Measurements from ENCODE around the gene ANKRD11.
A peak's percentile ranks its signal among the peaks of the same experiment; 100 is the strongest.
"Not testable (repeated sequence)": the region's sequence is repeated elsewhere in the genome, so short reads cannot be mapped to it uniquely, and the experiment has no call there.

Gene ANKRD11

GRCh38 chr16:89428605-89429004 lies 61.8 kb downstream of the ANKRD11 start:
- not testable (repeated sequence) for DNase-seq

- DNase-seq, result no peak
These were observed 63.4 kb downstream of the ANKRD11 start for GRCh38 chr16:89426736-89427530.

- DNase-seq, result no peak
These were observed 64.8 kb downstream of the ANKRD11 start for GRCh38 chr16:89425523-89425922.

GRCh38 chr16:89423681-89424260 lies 66.6 kb downstream of the ANKRD11 start:
- no peak for DNase-seq

GRCh38 chr16:89422905-89423630 lies 67.3 kb downstream of the ANKRD11 start:
- DNase-seq, result no peak

GRCh38 chr16:89422527-89422904 lies 67.8 kb downstream of the ANKRD11 start:
- no peak for DNase-seq

- DNase-seq, result not testable (repeated sequence)
These were observed 69.1 kb downstream of the ANKRD11 start for GRCh38 chr16:89421300-89421699.

- DNase-seq, result peak in 5 of 14 donors; percentile 18 to 47 (median 26)
These were observed 70.2 kb downstream of the ANKRD11 start for GRCh38 chr16:89420204-89420603.

- no peak for DNase-seq
These were observed 72.0 kb downstream of the ANKRD11 start for GRCh38 chr16:89418352-89418751.

GRCh38 chr16:89417352-89417751 lies 73.0 kb downstream of the ANKRD11 start:
- no peak for DNase-seq

GRCh38 chr16:89413811-89414585 lies 76.4 kb downstream of the ANKRD11 start:
- no peak for DNase-seq

- DNase-seq, result no peak
These were observed 77.5 kb downstream of the ANKRD11 start for GRCh38 chr16:89412811-89413210.

GRCh38 chr16:89411335-89411850 lies 79.0 kb downstream of the ANKRD11 start:
- no peak for DNase-seq

- DNase-seq, result peak in 6 of 14 donors; percentile 25 to 54 (median 35)
These were observed 79.5 kb downstream of the ANKRD11 start for GRCh38 chr16:89410794-89411309.

- no peak for DNase-seq
These were observed 80.0 kb downstream of the ANKRD11 start for GRCh38 chr16:89410322-89410721.

- no peak for DNase-seq
These were observed 81.1 kb downstream of the ANKRD11 start for GRCh38 chr16:89409161-89409711.

- DNase-seq, result no peak
These were observed 82.0 kb downstream of the ANKRD11 start for GRCh38 chr16:89408315-89408714.

- no peak for DNase-seq
These were observed 82.4 kb downstream of the ANKRD11 start for GRCh38 chr16:89407925-89408300.

- DNase-seq, result no peak
These were observed 83.0 kb downstream of the ANKRD11 start for GRCh38 chr16:89407282-89407924.

GRCh38 chr16:89406277-89406888 lies 84.0 kb downstream of the ANKRD11 start:
- no peak for DNase-seq

GRCh38 chr16:89404561-89404960 lies 85.8 kb downstream of the ANKRD11 start:
- no peak for DNase-seq

All from C1 segment of cervical spinal cord (tissue), 14 donors.